ENCODE measurements around the gene VPS11.
"Not testable (repeated sequence)": the region's sequence is repeated elsewhere in the genome, so short reads cannot be mapped to it uniquely, and the experiment has no call there.

Gene VPS11

DNA sequence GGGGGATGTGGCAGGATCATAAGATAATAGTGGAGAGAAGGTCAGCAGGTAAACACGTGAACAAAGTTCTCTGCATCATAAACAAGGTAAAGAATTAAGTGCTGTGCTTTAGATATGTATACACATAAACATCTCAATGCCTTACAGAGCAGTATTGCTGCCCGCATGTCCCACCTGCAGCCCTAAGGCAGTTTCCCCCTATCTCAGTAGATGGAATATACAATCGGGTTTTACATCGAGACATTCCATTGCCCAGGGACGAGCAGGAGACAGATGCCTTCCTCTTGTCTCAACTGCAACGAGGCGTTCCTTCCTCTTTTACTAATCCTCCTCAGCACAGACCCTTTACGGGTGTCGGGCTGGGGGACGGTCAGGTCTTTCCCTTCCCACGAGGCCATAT lies 28.1 kb upstream of the VPS11 start:
- DNase-seq: not testable (repeated sequence)

DNA sequence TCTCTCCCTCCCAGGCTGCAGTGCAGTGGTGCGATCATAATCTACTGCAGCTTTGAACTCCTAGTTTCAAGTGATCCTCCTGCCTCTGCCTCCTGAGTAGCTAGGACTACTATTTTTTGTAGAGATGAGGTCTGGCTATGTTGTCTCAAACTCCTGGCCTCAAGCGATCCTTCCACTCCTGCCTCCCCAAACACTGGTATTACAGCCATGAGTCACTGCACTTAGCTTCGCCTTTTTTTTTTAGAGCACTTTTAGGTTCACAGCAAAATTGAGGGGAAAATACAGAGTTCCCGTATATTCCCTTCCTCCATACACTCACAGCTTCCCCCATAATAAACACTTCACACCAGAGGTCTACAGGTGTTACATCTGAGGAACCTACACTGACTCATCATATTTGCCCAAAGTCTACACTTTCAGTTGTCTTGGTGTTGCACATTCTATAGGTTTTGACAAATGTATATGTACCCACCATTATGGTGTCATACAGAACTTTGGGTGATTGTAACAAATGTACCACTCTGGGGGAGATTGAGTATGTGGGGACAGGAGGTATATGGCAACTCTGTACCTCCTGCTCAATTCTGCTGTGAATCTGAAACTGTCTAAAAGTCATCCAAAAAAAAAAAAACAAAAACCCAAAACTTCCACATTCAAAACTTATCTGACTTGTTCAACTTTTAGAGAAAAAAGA lies 25.6 kb upstream of the VPS11 start:
- no peak for DNase-seq

DNA sequence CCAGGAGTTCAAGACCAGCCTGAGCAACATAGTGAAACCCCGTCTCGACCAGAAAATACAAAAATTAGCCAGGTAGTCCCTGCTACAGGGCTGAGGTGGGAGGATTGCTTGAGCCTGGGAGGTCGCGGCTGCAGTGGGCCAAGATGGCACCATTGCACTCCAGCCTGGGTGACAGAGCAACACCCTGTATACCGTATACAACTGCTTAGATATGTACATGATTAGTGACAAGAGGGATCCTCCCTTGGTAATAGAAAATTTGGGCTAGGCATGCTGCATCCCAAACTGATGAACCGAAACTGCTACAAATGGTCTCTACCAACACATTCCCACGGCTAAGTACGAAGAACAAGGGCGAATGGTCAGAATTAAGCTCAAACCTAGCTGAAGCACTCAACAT lies 24.7 kb upstream of the VPS11 start:
- DNase-seq: no peak

GRCh38 chr11:119044708-119045107 lies 22.9 kb upstream of the VPS11 start:
- no peak for DNase-seq

GRCh38 chr11:119046489-119046888 lies 21.1 kb upstream of the VPS11 start:
- DNase-seq: no peak

DNA sequence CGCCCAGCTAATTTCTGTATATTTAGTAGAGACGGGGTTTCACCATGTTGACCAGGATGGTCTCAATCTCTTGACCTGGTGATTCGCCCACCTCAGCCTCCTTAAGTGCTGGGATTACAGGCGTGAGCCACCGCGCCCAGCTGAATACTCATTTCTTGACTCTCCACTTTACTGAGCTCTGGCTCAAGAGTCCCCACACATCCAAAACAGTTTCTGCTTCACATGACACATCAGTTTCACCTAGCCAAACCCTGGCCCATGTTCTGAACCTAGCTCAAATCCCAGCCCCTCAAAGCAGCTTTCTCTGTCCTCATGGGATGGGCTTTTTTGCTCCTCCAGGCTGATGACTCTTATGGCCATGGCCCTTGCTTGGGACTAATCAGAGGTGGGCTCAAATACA lies 20.4 kb upstream of the VPS11 start:
- DNase-seq: no peak

DNA sequence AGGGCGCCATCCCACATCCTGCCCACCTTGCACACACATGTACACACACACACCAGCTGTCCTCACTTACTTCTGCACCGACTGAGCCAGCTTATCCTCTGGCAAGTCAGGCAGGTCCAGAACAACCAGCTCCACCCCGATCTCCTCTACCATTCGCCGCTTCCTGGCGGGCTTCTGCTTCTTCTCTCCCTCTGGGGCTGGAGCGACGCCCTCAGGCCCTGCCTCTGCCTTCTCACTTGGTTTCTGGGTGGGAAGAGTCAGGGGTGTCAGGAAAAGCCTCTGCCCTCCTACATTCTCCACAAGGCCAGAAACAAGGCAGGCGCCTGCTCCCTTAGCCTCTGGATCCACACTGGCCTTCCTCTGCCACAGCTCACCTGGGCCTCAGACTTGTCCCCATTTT lies 19.0 kb upstream of the VPS11 start:
- DNase-seq: no peak

DNA sequence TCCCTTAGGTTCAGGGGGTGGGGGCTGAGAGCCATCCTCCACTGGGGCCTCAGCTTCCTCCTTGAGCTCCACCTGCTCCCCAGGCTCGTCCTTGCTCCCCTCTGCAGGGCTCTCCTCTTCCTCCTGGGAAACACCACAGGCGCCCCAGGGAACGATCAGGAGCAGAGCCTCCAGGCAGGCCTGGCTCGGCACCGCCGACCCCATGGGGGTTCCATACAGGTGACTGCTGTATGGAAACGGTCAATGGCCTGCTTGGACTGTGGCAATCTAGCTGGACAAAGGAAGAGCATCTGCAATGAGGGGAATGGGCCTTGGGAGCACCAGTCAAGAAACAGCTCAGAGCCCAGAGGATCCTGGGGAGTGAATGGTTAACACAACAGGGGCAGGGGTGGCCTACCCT lies 18.5 kb upstream of the VPS11 start:
- DNase-seq: no peak

DNA sequence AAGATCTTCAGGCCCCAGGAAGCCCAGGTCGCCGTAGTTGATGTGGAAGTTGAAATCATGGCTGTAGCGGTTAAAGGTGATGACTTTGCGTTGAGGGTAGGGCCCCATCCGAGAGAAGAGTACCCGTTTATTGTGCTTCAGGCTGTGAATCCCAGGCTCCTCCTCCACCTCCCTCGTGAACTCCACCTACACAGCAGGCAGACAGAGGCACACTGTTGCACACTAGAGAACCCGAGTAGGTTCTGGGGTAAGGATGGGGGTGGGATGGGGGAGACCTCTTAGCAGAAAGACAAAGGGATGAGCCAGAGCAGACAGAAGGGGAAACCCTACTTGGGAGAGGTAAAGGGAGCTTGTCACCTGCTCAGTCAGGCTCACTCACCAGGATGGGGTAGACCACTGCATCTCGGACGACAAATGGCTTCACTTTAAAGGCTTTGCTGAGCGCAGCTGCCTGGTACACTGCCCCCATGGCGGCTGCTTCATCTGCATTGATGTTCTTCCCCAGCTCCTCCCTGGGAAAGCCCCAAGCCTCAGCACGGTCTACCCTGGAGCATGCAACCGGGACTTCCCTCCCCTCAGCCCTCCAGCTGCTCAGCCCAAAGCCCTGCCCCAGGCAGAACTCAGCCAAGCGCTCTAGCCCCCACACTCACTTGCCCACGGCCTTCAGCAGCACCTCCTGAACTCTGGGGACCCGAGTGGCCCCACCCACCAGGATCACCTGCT lies 16.0 kb upstream of the VPS11 start:
- DNase-seq: no peak

DNA sequence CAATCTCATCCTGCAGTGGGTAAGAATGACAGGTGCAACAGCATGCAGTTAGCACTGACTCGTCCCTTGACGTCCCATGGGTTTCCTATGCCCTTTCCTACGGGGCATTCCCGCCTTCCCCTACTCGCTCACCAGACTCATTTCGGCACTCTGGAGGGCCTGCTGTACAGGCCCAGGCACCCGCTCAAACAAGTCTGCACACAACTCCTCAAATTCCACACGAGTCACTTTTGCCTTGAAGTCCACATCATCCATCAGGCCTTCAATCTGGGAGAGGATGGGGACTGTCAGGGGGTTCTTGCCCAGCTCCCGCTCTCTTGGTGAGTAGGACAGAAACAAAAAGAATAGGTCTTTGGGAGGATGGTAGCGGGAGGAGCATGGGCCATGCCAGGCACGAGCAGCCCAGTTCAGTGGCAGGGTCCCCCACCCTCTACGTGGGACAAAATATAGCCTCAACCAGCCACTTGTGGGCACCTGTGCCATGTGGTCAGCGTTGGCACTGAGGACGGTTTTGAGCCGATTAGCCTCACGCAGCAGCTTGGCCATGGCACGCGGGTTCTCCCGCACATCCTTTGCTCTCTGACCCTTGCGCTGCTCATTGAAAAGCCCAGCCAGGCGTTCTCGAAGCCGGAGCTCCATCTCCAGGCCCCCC lies 15.3 kb upstream of the VPS11 start:
- DNase-seq: no peak

DNA sequence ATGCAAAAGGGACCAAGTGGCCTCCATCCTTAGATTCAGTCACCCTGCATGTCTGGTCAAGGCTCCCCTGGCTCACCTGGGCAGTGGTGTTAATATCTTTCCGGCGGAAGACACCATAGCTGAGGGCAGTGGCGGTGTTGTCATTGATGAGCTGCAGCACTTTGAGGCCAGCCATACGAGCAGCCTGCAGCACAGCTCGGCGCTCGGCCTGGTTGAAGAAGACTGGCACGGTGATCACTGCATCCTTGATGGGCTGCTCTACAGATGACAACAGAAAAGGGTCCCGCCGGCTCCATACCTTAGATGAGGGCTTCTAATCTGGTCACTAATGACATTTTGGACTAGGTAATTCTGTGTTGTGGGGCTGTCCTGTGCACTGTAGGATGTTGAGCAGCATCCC lies 13.2 kb upstream of the VPS11 start:
- no peak for DNase-seq

DNA sequence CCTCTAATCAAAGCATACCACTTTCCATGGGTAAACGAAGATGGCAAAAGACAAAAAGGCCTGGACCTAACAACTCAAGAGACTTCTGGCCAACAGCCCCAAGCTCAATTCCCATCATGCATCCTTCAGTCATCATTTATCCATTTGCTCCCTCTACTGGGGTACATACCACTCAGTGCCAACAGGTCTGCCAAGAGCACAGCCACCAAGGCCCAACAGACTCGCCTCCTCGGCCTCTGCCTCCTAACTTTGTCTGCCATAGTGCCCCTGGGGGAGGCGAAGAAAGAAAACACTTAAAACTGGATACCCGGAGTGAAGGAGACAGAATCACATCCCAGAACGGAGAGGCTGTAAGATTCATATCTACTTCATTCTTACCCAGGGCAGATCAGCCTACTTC lies 11.7 kb upstream of the VPS11 start:
- DNase-seq: no peak

- peak in 1 of 2 experiments; percentile 28 for DNase-seq
These were observed 11.1 kb upstream of the VPS11 start for GRCh38 chr11:119056421-119056999.

DNA sequence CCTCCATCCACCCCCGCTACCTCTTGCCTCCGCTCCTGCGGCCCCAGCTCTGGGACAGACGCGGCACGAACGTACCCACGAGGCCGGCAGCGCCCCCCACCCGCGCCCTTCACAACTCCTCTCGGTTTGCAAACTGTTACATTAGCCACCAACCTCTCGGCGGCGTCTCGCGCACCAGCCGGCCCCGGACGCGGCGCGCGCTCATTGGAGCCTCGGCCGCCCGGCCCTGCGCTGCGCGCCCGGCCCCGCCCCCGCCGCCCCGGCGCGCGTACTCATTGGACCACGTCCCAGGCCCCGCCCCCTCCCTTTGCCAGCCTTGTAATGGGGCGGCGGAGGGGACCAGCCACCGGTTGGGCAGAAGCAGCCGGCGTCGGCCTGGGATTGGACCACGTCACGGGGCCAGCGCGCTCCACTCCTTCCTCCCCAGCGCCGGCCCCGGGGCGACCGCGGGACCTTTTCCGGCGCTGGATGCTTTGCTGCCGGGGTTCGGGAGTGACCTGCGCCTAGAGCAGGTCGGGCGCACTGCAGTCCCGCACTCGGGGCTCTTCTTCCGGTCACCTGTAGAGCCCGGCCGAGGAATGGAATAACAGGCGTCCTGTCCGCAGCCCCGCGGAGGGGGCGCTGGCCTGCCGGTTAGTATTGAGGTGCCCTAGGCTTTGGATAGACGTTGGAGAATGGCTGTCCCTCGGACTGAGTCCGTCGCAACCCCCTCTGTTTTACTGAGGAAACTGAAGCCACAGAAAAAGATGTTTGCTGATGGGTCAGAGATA lies 10.4 kb upstream of the VPS11 start, which contains the start of gene HYOU1:
HYOU1 (minus strand) TSS at position 206 of the 770 bp plus-strand sequence. CDS start 1,045 bp downstream, outside the sequence.
- peak; percentile 89 to 97 for DNase-seq

DNA sequence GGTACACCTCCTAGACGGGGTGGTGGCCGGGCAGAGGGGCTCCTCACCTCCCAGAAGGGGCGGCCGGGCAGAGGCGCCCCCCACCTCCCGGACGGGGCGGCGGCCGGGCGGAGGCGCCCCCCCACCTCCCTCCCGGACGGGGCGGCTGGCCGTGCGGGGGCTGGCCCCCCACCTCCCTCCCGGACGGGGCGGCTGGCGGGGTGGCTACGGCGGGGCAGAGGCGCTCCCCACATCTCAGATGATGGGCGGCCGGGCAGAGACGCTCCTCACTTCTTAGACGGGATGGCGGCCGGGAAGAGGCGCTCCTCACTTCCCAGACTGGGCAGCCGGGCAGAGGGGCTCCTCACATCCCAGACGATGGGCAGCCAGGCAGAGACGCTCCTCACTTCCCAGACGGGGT lies 8.5 kb upstream of the VPS11 start:
- not testable (repeated sequence) for DNase-seq

- DNase-seq: no peak
These were observed 6.4 kb upstream of the VPS11 start for GRCh38 chr11:119061256-119061655.

GRCh38 chr11:119062779-119063178 lies 4.8 kb upstream of the VPS11 start:
- no peak for DNase-seq

- DNase-seq: peak; percentile 10 to 24
These were observed 2.2 kb upstream of the VPS11 start for GRCh38 chr11:119065369-119065768.

DNA sequence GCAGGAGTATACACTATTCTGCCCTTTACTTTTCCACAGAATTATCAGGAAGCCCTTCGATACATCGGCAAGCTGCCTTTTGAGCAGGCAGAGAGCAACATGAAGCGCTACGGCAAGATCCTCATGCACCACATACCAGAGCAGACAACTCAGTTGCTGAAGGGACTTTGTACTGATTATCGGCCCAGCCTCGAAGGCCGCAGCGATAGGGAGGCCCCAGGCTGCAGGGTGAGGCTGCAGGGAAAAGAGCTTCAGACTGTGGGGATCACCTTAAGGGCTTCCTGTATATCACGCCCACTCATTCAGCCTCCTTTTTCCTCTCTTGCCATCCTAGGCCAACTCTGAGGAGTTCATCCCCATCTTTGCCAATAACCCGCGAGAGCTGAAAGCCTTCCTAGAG lies 10.2 kb downstream of the VPS11 start:
- no peak for DNase-seq

- no peak for DNase-seq
These were observed 11.2 kb downstream of the VPS11 start for GRCh38 chr11:119078675-119079420.

GRCh38 chr11:119081682-119082260 lies 14.2 kb downstream of the VPS11 start:
- no peak for DNase-seq
